Astrocyte of the cerebellum (primary cell): ENCODE measurements around the gene FCN1.

Experiments used
- DNase-seq: peaks from one replicate; pipeline ENCODE4 v3.0.0-alpha.2; 2011; ENCODE audit warnings: low read depth
- H3K4me3 ChIP-seq: 2 replicates; pipeline ENCODE4 v1.5.1; 2011; ENCODE audit warnings: mild to moderate bottlenecking, low read depth, low read length, moderate library complexity
- CTCF ChIP-seq: IDR thresholded peaks from 2 replicates; pipeline ENCODE4 v1.5.1; 2012; ENCODE audit warnings: low read length, low read depth, moderate library complexity, mild to moderate bottlenecking; ENCODE audit errors: missing control alignments
- in situ Hi-C: cut with HindIII; loops from 2 replicates; pipeline ENCODE4 v1.10.0; 2017; ENCODE audit warnings: low sequenced_read_pairs

Gene FCN1

GRCh38 chr9:134942788-134943184, 25.1 kb upstream of the FCN1 start:
- in situ Hi-C loops = no loop called here
- DNase-seq = no peak
- TF ChIP-seq CTCF = no peak
- H3K4me3 ChIP-seq = no peak overlapping the region

GRCh38 chr9:134942011-134942787, 24.5 kb upstream of the FCN1 start:
- no peak for TF ChIP-seq CTCF
- no peak overlapping the region for H3K4me3 ChIP-seq
- in situ Hi-C loops = no loop called here
- no peak for DNase-seq

- no peak overlapping the region for H3K4me3 ChIP-seq
- no peak for DNase-seq
- in situ Hi-C loops = no loop called here
- TF ChIP-seq CTCF = no peak
Measured at GRCh38 chr9:134940236-134941208, 22.8 kb upstream of the FCN1 start.

GRCh38 chr9:134939836-134940235, 22.1 kb upstream of the FCN1 start:
- no peak for TF ChIP-seq CTCF
- no peak for DNase-seq
- no peak overlapping the region for H3K4me3 ChIP-seq
- in situ Hi-C loops = no loop called here

- no peak for TF ChIP-seq CTCF
- no peak overlapping the region for H3K4me3 ChIP-seq
- DNase-seq = no peak
- in situ Hi-C loops = no loop called here
Measured at GRCh38 chr9:134939080-134939733, 21.5 kb upstream of the FCN1 start.

GRCh38 chr9:134938346-134939079, 20.8 kb upstream of the FCN1 start:
- in situ Hi-C loops = no loop called here
- TF ChIP-seq CTCF = no peak

More at GRCh38 chr9:134938346-134939079, 20.8 kb upstream of the FCN1 start:
- no peak overlapping the region for H3K4me3 ChIP-seq
- DNase-seq = no peak
